HG02623 (cell line): ENCODE measurements around the gene IL1RAP.

Experiments
- ATAC-seq: cut with Tn5 transposase; IDR thresholded peaks from one replicate; pipeline ENCODE4 v1.9.1; 2021; ENCODE audit warnings: moderate library complexity; ENCODE audit not compliant: unreplicated experiment

Gene IL1RAP

DNA sequence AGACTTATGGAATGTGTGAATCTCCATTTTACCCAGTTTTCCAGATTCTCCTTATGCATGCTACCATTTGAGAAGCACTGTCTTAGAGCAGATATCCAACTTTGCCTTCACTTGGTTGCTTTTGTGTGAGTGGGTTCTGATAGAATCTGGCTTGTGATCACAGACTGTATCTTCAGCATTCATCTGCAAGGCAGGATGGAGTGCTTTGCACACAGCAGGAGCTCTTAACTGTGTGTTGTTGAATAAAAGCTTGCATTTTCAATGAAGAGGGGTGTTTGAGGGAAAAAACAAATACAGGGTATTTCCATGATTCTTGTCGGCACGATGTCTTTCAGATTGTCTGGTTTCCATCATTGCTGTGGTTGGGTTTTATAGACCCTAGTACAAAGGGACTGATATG is 24.4 kb downstream of the IL1RAP start:
- no peak for ATAC-seq

DNA sequence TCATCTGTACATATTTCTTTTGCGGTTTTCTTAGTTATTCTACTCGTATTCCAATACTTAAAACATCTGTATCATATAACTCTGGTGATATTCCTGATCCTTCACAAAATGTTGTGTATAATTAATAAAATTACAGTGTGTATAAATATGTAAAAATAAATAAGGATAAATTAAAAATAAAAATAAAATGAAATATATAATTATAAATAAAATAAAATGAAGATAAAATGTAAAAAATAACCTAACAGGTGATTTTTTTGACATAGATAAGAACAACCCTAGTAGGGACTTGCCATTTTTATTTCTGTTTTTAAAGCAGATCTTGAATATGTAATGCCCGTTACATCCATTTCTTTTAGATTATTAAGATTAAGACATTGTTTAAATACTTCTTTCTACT is 25.6 kb downstream of the IL1RAP start:
- no peak for ATAC-seq

DNA sequence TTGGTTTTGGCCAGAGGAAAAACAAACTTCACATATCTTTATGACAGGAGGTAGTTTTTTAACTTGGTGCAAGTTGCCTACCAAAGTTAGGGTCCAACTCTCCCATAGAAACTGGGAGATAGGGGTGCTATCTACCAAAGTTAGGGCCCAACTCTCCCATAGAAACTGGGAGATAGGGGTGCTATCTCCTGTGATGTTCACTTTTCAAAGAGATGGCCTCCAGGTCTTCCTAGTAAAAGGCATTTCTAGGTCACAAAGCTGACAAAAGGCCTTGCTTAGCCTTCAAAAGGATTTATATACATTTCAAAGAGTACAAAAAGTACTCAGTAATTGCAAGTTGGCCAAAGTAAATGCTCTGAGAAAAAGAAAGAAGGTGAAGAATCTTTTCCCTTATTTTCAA is 27.1 kb downstream of the IL1RAP start:
- ATAC-seq: no peak

DNA sequence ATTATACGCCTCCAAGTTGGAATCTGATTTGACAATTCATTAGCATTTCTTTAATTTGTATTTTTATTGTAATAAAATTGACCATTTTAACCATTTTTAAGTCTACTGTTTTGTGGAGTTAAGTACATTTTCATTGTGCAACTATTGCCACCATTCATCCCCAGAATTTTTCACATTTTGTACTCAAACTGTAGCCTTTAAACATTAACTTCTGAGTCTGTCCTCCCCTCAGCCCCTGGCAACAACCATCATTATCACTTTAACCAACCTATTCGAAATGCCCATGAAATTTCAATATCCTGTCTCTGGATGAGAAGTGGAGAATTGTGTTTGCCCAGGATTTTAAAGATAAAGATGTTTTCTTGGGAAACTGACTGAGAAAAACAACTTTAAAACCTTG is 27.7 kb downstream of the IL1RAP start:
- no peak for ATAC-seq

DNA sequence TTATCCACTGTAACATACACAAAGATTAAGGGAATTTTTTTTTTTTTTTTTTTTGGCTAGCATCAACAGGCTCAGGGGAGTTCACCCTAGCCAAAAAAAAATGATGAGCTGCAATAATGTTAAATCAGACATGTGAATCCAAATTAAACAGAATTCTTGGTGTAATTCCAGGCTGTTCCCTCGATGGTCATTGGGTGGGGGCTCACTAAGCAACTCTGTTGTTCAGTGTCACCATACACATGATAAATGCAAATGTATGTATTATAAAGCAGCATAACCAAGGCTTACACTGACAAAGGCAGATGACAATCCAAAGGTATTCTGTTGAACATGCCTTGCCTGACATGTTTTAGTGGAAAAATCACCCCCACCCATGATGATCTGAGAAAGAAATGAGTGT is 29.0 kb downstream of the IL1RAP start:
- ATAC-seq: no peak

DNA sequence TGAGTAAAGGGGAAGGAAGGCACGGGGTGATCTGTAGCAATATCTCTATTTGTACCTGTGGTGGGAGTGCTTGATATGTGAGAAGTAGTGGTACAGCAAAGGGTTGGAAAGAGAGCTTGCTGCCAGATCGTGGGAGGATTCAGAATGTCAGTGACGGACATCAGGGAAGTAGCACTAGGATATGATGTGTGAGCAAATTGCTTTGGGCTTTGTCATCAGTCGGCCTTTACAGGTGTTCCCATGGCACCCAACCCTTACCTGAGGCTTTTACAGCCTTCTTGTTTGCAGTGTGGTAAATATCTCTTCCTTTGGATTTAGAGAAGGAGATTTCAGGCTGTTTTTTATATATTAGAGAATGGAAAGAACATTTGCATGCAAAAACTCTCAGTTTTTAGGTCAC is 29.8 kb downstream of the IL1RAP start:
- ATAC-seq: no peak

DNA sequence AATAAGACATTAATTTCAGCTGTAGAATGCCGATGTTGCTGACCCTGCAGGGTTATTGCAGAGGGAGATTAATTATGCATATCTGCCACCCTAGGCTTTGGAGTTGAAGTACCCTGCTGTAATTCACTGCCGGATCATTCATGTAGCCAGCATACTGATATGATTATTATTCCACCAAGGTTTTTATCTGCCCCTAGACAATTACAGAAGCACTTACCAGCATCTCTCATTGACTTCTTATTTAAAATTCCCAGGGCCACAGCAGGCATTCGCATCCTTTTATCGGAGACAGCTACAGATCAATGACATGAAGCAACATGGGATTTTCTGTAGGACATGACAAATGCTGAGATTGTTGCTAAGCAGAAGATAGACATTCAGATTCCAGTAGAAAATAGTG is 31.3 kb downstream of the IL1RAP start:
- no peak for ATAC-seq

DNA sequence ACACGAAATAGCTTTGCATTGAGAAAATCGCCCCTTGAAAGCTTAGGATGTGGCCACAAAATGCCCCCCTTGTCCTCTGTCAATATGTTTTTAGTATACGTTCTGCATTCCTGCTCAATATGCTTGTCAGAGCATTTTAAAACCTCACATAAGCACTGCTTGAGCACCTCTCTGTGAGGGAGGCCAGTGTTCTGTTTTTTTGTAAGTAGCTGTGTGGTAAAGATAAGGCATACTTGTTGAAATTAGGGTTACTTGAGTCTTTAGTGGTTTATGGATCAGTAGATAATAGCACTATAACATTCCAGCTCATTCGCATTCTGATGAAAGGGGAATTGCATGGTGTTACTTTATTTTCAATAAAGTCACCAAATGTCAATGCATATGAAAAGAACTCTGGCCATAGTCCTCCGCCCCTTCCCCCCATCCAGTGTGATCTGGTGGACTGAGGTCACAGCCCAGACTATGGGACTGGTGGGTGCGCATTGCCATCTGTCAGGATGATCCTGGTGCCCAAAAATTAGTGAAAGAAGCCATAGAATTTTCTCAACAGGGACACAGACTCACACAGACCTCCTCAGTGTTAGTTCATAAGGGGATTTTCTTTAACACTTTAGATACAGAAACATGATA is 33.1 kb downstream of the IL1RAP start:
- no peak for ATAC-seq

DNA sequence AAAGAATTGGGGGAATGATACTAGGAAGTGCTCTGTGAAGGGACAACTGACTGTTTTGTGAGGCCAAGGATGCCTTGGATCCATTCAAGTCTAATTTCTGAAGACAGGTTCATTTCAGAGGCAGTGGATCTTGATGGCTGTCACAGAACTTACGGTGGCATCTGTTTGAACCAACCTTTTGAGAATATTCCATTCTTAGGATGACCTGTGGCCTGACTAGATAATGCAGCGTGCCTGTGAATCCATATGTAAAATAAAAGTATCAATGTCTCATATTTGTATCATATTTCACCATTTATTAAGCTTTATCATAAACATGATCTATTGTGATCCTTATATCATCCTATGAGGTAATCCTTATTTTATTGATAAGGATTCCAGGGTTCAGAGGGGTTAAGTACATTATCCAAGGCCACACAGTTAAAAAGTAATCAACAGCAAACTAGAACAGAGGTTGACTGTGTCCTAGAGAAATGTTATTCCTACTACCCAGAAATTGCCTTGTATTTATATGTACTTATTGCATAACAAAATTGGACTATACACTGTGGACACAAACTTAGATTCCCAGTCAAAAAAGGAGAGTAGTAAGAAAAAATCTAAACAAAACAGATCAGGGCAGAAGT is 34.3 kb downstream of the IL1RAP start:
- no peak for ATAC-seq

DNA sequence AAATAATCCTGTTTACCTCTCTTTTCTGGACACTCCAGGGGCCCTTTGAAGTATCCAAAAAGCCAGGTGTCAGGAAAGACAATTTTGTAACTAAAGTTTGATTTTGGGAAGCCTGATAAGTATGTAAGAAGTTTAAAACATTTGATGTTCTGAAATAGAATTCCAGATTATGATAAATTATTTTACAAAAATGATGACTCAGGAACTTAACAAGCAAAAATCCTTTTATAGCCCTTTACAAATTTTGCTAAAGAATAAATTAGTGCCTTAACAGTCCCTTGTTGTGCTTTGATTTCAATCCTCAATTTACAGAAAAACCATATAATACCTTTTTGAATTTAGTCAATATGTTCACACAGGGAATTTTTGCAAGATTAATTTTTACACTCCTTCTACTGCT is 38.1 kb downstream of the IL1RAP start:
- no peak for ATAC-seq

DNA sequence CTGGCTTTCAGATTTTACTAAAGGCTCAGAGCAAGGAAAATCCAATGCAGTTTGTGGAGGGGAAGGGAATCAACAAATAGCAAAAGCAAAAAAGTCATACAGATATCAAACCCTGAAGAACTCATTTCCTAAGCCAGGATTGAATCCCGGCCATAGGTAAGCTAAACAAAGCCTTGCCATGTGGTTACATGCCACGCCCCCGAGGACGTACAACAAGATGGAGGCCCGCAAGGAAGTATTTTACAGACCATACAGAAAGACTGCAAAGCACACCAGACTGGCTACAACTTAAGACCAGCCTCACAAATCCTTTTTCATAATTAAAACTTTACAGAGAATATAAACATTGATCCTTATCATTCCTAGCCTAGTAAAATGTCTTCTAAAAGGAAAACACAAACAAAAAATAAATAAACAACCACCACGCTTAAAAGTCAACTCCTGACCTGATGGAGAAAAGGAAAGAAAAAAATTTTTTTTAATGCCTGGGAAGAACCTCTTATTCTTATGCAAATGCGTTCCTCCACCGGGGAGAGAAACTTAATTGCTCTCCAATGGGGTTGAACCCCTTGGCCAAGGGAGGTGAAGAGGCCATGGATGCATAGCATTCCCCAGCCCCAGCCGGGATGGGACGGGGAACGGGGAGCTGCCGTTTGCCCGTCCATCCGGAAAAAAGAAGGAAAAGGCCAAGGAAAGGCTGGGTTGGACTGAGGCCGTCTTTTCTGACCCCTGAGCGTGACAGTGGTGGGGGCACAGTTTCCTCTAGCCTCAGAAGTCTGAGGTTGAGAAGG is 39.3 kb downstream of the IL1RAP start:
- no peak for ATAC-seq

DNA sequence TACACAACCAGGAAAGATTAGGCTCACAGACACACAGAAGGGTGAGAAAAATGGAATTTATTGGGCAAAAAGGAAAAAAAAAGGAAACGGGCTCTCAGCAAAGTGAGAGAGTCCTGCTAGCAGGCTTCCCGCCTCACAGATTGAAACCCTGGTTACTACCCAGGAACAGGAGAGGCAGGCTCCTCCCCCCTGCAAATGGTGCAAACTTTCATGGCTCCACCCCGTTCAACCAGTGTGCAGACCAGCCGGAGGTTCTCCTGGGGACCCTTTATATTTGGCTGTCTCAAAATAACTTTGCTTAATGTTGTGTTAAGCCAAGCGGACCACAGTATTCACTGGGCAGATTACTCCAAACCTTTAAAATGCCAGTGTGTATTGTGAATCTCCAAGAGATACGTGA is 40.3 kb downstream of the IL1RAP start:
- no peak for ATAC-seq

DNA sequence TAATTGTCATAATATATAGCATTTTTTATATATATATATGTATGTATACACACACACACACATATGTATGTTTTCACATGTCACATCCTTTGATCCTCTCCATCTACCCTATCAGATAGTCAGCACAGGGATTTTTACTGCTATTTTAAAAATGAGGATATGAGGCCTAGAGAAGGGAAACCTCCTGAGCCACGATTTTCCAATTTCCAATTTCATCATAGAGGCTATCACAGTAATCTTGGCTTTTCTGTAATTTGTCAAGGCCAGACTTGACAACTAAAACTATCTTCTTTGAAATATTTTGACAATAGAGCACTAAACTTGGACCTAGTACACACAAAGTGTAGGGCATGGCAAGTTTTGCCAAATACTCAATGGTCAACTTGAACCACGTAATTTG is 42.5 kb downstream of the IL1RAP start:
- ATAC-seq: no peak

DNA sequence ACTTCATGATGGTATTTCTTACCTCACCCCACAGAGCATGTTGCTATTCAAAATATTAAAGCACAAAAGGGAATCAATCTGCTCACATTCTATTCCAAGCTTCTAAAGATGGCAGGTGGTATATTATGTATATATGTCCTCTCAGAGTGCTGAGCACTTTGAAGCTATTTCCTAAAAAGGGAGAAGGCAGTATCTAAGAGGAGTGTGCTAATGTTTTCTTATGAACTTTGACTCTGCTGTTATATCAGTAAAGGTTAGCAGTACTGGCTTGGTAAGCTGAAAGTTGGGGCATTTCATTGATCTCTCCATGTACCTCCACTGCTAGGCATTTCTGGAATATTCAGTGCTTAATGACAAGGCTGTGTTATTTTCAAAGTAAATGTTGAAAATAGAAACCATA is 43.4 kb downstream of the IL1RAP start:
- ATAC-seq: no peak

DNA sequence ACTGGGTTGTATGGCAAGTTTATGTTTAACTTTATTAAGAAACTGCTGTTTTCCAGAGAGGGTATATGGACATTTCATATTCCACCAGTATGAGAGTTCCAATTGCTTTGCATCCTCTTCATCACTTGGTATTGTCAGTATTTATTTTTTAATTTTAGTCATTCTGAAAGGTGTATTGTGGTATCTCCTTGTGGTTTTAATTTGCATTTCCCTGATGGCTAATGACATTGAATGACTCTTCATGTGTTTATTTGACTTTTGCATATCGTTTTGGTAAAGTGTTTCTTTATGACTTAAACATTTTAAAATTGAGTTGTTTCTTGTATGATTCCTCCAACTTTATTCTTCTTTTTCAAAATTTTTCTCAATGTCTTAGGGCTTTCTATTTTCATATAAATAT is 44.4 kb downstream of the IL1RAP start:
- no peak for ATAC-seq

DNA sequence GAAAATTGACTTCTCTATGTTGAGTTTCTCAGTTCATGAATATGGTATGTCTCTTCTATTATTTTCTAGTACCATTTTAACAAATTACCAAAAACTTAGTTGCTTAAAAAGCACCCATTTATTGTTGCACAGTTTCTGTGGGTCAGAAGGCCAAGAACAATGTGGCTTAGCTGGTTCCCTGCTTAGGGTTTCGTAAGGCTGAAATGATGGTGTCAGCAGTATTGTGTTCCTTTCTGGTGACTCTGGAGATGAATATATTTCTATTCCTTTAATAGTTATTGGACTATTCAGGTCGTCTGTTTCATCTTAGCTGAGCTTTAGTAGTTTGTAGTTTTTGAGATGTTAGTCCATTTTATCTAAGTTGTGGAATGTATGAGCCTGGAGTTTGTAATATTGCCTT is 44.9 kb downstream of the IL1RAP start:
- no peak for ATAC-seq

DNA sequence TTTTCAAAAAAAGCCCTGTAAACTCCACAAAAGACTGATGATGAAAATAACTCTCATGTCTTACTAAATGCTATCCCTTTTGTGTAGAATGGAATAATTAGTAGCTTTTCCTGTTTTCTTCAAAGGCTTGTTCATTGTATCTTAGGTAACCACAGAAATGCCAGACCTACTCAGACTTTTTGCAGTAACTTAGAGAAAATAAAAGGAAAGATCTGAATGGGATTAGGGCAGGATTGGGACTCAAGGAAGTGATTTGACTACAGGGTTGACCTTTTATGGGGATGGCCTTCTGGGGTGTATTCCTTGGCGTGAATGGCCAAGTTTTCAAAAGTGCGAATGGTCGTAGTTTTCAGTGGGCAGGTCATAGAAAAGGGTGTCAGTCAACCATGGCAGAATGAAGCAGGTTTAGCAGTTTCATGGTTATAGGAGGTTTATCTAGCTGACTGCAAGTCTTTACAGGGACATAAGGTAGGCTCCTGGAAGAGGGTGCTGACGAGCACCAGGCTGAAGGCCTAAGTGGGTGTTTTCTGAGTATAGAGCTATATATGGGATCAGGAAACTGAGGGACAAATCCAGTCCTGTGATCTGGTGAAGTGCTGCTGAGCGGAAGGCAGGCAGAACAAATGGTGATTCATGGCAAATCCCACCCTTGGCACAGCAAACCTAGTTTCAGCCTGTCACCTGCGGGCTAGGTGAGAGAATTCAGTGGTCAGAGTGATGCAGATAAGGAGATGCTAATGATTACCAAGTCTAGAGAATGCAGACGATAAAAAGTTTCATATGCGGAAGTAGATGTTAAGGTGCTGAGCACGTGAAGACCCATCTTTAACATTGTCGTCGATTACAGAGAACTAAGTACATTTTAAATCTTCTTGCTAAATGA is 46.4 kb downstream of the IL1RAP start:
- no peak for ATAC-seq

DNA sequence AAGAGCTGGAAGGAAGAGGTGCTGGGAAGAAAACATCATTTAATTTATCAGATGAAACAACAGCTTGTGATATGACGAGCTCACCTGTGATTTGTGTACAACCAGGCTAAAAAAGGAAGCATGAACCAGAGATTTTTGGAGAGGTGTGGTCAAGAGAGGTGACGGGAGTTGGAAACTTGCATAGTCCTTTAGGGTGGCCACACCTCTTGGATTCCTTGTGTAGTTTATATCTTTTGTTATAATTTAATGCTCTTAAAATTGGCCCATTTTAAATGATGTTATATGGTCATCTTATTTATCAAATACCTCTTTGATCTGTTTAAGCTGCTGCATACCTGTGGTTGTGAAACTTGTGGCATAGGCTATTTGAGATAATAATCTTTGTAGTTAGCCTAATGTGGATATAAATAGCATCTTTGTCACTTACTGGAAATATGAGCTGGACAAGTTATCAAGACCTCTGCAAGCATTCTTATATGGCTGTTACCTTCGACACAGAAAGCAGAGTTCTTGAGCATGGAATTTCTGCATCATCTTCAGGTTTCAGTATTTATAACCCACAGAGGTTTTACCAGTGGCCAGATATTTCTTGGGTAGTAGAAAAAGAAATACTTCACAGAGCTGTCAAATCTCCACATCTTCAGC is 49.1 kb downstream of the IL1RAP start:
- no peak for ATAC-seq

DNA sequence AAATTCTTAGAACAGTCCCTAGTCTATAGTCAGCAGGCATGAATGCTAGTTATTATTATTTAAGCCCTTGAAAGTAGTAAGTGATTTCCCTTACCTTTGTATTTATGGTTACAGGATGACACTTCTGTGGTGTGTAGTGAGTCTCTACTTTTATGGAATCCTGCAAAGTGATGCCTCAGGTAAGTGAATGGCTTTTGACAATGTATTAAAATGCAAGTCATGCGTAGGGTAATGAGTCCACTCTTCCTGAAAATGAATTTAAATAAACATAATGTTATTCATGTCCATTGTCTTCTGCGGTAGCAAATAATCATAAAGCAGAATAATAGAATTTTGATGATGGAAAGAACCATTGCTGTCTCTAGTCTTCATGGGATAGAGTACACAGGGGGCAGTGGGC is 50.3 kb downstream of the IL1RAP start:
- ATAC-seq: no peak

DNA sequence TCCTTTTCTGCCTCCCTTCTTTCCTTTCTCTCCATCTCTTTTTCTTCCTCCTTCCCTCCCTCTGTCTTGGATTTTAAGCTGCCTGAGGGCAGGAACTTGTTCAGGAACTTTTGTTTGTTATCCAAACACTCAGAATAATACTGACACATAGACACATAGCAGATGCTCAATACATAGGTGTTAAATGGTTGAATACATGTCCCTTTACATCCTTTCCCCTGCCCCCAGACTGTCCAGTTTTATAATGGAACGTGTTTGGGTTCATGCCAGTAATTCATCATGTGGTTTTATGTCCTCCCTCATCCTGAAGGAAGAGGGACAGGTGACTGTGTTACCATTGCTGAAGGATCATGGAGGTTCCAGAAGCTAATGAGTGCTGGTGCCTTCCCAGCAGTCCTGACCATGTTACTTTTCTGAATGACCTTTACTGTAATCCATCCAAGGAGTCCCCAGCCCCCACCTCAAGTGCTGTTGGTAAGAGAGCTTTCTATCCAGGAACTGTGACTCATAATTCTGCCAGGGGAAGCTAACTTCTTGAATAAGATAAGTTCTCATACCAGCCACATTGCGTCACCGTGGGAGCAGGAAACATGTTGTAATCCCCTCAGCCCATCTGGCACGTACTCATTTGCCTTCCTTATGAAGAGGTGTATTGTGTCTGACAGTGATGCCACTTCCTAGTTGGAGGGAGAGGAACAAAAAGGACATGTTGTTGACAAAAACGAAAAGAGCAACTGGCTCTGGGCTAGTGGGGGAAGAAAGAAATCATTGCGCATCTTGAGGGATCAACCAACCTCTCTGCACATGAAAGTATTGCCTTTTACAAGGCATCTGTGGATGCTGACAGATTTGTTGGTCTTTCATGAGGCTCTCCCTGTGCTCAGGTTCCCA is 52.4 kb downstream of the IL1RAP start:
- ATAC-seq: no peak
